Measurements from ENCODE around the gene FAM25G. TPM values are rescaled to one million over a fixed set of nuclear protein-coding genes. Genes with fewer than 3 reads are reported as not detected.
"Not testable (repeated sequence)": the region's sequence is repeated elsewhere in the genome, so short reads cannot be mapped to it uniquely, and the experiment has no call there.

FAM25G gene
- total RNA-seq, 1 donor from 2014 or later, result not detected

DNA sequence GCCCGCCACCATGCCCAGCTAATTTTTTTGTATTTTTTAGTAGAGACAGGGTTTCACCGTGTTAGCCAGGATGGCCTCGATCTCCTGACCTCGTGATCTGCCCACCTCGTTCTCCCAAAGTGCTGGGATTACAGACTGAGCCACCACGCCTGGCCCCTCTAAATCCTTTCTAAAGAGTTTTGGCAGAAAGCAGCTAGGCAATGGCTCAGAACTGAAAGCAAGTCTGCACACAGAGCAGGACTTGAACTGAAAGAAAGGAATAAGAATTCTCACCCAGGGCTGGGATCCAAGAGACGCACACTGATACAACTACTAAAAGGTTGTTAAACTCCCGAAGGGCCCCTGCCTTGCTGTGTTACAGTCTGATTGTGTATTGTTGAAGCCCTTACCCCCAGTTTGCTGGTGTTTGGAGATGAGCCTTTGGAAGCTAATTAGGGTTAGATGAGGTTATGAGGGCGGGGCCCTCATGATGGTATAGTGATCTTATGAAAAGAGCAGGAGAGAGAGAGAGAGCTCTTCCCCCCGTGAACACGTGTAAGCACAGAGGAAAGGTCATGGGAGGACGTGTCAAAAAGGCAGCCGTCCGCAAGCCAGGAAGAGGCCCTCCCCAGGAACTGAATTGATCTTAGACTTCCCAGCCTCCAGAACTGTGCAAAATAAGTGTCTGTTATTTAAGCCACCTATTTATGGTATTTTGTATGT lies 26.1 kb downstream of the FAM25G start:
- not testable (repeated sequence) for DNase-seq (ENCODE audit: low read depth, low spot score)

DNA sequence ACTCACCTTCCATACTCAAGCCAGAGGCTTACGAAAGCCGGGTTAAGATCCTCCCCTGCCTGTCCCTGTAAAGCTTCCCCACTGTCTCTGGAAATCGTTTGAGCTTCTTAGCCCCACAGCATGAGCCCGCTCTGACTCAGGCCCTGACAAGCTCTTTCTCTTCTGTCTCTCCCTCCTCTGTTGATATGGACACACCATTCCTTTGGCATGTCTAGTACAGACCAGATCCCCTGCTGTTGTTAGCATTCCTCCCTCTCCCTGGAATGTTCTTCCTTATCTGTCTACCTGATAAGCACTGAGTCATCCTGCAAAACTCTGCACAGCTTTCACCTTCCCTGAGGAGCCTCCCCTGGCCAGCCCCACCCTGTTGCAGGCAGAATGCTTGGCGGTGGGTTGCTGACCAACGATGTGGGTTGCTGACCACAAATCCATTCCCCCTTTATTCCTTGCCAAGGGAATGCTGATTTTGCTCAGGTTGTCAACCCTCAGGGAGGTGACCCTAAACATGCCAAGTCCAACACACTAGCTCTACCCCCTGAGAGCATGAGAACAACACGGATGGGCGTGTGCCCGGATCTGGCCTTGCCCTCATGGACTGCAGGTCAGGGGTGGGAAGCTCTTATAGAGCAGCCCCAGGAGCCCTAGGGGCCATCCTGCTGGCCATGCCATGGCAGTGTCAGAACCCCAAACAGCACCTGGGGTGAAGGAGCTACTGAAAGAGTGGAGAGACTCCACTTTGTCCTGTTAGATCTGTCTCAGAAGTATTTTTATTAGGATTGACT lies 28.7 kb downstream of the FAM25G start:
- DNase-seq (ENCODE audit: low read depth, low spot score), result not testable (repeated sequence)

GRCh38 chr10:47461261-47461687 lies 30.2 kb downstream of the FAM25G start:
- DNase-seq (ENCODE audit: low read depth, low spot score), result not testable (repeated sequence)

- no peak for DNase-seq (ENCODE audit: low read depth, low spot score)
These were observed 32.9 kb downstream of the FAM25G start for GRCh38 chr10:47458466-47459154.

GRCh38 chr10:47457826-47458225 lies 33.7 kb downstream of the FAM25G start:
- no peak for DNase-seq (ENCODE audit: low read depth, low spot score)

- DNase-seq (ENCODE audit: low read depth, low spot score), result no peak
These were observed 34.0 kb downstream of the FAM25G start for GRCh38 chr10:47457528-47457820.

- no peak for DNase-seq (ENCODE audit: low read depth, low spot score)
These were observed 34.5 kb downstream of the FAM25G start for GRCh38 chr10:47456794-47457527.

- DNase-seq (ENCODE audit: low read depth, low spot score), result no peak
These were observed 35.3 kb downstream of the FAM25G start for GRCh38 chr10:47456079-47456785.

DNA sequence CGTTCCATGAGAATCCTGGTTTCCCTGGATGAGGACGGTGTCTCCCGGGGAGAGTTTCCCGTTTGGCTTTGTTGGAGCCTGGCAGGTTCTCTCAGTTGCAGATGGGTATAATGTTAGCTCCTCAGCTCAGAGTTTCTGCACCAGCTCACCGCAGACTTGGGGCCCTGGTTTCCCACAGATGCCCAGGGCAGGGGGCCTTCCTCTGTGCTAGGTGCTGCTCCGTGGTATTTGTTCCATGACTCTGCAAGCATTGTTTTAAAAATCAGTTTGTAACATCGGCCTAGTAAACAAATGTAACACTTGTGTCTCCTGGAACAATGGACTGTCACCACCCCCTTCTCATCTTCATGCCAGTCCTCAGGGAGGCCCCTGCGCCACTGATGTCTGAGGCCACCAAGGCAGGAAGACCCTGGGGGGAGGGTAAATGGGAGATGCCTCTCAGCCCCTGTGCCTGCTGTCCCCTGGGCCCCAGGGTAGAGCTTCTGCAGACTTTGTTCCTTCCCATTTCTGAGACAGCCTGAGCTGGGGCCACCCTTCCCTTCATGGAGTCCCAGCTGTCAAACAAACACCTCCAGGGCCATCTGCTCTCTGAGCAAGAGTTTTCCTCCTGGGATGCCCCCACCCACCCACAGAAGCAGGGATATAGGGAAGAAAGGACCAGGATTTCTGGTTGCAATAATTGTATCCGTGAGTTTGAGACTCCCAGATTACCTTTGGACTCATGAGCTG lies 36.0 kb downstream of the FAM25G start:
- not testable (repeated sequence) for DNase-seq (ENCODE audit: low read depth, low spot score)

GRCh38 chr10:47454780-47455058 lies 36.8 kb downstream of the FAM25G start:
- no peak for DNase-seq (ENCODE audit: low read depth, low spot score)

GRCh38 chr10:47454008-47454779 lies 37.3 kb downstream of the FAM25G start:
- DNase-seq (ENCODE audit: low read depth, low spot score), result no peak

DNA sequence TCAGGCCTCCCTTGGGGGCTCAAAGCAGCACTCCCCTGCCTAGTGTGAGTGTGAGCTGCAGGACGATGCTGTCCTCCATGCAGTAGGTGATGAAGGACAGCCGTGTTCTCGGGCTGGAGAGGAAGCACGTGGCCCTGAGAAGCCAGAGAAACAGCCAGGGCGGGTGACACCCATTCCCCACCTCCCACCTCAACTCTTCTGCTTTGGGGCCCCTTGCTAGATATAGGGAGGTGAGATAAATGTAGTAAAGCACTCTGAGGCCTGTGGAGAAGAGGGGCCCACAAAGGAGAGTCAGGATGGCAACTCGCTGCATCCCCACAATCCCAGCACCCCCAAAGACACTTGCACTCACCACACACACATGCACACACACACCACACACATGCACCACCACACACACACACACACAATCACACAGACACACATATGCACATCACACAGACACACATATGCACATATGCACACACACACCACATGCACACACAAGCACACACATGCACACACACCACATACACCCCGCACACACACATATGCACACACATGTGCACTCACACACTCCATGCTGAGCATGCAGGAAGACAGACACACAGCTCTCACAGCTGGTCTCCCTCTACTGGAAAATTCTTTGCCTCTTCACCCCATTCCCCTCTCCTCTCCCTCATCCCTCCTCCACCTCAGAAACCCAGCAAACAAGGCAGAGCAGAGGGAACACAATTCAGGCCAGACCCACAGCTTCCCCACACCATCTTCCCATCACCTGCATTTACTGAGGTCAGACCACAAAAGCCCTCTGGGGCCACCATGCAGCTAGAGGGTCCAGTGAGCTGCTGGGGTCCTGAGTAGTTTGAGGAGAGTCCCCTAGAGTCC lies 38.1 kb downstream of the FAM25G start:
- DNase-seq (ENCODE audit: low read depth, low spot score), result no peak

DNA sequence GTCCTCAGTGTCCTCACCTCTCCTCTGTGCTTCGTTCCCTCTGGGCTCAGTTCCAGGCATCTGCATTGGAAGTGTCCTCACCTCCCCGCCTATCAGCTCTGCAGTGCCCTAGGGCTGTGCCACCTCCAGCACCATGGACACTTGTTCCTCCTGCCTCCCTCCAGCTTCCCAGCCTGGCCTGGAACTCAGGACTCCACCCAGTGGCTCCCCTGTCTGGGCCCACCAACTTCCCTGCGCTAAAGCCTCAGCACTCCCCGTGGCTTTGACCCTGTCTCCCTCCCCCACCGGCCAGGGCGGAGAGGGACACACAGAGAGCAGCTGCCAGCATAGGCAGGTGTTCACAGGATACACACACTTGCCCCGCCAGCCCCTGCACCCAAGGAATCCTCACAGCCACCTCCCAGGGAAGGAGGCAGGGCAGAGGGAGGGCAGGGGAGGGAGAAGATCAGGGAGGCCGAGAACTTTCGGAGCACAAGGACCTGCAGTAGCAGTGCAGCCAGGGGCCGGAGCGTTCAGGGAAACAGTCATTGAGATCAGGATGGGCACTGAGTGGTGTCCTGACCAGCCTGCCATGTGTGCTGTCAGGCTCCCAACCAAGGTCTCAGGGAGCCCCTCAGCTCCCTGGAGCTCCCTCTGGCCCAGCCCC lies 38.9 kb downstream of the FAM25G start:
- DNase-seq (ENCODE audit: low read depth, low spot score), result no peak

DNA sequence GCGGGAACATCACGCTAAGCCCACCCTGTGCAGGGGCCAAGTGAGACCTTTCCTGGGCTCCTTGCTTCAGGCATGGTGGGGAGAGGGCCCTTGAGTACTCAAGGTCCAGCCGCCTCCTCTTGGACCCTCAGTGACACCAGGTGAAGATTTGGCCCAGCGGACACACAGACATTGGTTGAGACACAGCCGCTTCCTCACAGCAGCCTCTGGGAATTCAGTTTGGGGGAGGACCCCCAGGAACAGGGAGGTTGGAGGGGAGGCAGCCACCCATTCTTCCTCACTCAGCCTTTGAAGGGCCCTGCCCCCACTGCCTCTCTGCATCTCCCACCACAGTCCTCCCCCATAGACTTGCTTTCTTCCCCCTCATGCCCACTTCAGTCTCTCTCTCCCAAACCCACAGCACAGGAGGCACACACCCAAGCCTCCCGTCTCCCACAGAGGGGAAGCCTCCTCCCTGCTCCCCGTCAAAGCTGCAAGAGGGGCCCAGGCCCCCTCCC lies 39.5 kb downstream of the FAM25G start:
- DNase-seq (ENCODE audit: low read depth, low spot score), result no peak

DNA sequence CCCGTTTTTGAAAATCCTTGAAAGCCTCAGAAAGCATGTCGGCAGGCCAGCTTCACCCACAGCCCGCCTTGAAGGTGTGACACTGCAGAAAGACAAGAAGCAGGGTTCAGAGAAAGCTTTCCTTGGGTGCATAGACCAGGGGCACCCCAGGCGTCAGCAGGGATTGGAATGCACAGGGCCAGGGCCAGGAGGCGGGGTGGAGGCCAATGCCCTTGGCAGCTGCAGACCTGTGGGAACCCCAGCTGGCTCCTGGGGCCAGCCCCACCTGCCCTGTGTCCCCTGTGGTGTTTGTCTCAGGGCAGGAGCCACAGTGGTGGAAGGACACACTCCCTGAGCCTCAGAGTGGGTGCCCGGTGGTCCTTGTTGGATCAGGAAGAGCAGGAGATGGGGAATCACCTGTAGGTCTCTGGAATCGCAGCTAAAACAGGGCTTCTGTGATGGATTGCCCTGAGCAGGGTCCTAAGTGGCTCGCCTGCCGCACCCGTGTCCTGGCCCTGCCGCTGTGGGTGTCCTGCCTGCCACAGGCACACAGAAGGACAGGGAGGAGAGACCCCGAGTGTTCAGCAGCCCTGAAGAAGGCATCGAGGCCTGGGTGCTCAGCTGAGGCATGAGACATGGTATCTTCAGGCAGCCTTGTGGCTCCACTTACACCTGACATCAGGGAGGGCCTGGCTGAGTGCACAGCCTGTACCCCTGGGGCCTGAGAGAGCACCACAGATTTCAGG lies 40.1 kb downstream of the FAM25G start:
- DNase-seq (ENCODE audit: low read depth, low spot score), result no peak

- no peak for DNase-seq (ENCODE audit: low read depth, low spot score)
These were observed 41.1 kb downstream of the FAM25G start for GRCh38 chr10:47450442-47450841.

- no peak for DNase-seq (ENCODE audit: low read depth, low spot score)
These were observed 41.5 kb downstream of the FAM25G start for GRCh38 chr10:47449979-47450378.

All from pulmonary artery endothelial cell (primary cell).